ENCODE results near the gene THUMPD2.

The THUMPD2 gene

DNA sequence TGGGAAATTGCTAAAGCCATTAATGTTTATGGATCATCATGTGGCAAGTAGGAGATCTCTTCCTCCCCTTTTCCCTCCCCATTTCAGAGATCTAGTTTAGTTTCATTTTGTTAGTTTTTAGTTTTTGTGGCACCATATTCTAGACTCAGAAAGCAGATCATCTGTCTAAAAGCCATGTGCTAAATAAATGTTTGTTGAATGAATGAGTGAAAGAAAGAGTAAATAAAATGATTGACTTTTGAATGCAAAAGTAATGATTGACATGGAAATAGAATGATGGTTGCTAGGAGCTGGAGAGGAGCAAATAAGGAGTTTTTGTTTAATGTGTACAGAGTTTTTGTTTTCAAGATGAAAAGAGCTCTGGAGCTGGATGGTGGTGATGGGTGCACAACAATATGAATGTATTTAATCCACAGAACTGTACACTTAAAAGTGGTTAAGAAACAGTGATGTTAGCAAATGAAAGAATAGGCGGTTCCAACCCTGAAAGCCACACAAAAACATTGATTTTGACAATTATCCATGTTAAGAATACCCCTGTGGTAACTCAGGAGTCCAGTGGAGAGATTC lies 89.7 kb downstream of the THUMPD2 start:
- DNase-seq (ENCODE audit: extremely low spot score): no peak
- TF ChIP-seq, protein P1, sequence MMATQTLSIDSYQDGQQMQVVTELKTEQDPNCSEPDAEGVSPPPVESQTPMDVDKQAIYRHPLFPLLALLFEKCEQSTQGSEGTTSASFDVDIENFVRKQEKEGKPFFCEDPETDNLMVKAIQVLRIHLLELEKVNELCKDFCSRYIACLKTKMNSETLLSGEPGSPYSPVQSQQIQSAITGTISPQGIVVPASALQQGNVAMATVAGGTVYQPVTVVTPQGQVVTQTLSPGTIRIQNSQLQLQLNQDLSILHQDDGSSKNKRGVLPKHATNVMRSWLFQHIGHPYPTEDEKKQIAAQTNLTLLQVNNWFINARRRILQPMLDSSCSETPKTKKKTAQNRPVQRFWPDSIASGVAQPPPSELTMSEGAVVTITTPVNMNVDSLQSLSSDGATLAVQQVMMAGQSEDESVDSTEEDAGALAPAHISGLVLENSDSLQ (IDR thresholded peaks at IDR 0.05): 0 out of 2 replicates have a peak, but pooled peaks have one; percentile 7
- TF ChIP-seq ARNT (IDR thresholded peaks at IDR 0.05): no peak
- ChIA-PET CTCF (interaction anchor here (1.2 kb wide), 1 partner anchor 742 kb away, joined by 3 read pairs; no protein-coding TSS in a partner anchor), POLR2A (no interaction called here)

DNA sequence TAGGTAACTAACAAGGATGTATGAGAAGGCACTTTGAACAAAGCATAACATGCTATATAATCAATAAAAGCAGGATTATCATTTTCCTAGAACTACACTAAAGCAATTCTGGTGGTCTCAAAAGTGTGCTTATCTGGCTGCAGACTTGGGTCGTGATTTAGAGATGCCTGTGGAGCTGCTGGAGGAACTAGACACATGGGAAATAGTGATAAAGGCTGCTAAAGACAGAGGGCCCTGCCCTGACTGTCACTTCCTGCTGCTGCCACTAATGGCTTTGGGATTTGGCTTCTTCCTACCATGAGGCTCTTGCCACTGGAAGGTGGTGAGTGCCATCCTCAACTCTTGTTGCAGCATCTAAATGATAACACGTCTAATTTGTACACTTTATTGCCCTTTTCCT lies 90.9 kb downstream of the THUMPD2 start:
- TF ChIP-seq CTBP1 (IDR thresholded peaks at IDR 0.05; ENCODE audit: borderline replicate concordance) (no peak), FOXM1 (IDR thresholded peaks at IDR 0.05; ENCODE audit: borderline replicate concordance) (no peak)

DNA sequence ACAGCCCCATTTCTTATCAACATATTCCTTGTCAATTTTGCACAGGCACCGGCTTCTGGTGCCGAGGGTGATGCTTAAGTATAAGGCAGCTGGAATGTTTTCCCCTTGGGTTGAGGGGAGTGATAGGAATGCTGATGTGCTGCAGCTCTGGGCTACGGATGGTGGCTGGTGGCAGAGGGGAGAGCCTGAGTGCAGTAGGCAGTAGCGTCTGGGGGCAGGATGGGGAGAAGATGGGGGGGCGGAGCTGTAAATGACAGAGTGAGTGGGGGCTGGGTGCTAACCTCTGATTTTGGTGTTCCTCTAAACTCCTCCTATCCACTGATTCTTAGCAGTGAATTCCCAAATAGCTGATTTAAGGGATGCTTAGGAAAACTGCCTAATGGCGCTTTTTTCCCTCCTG lies 92.6 kb downstream of the THUMPD2 start:
- no peak for DNase-seq (ENCODE audit: extremely low spot score)
- TF ChIP-seq FOXM1 (IDR thresholded peaks at IDR 0.05; ENCODE audit: borderline replicate concordance) (no peak), ZNF384 (IDR thresholded peaks at IDR 0.05) (no peak), ARNT (IDR thresholded peaks at IDR 0.05) (no peak), HDGF (IDR thresholded peaks at IDR 0.05; ENCODE audit: borderline replicate concordance) (no peak), FOXA1 (IDR thresholded peaks at IDR 0.05) (no peak), CTBP1 (IDR thresholded peaks at IDR 0.05; ENCODE audit: borderline replicate concordance) (no peak), L3MBTL2 (conservative IDR thresholded peaks at IDR 0.05) (no peak), SUZ12 (IDR thresholded peaks at IDR 0.05) (no peak), FOXK2 (IDR thresholded peaks at IDR 0.05) (no peak), NFRKB (IDR thresholded peaks at IDR 0.05) (no peak), ELF4 (IDR thresholded peaks at IDR 0.05) (no peak), TARDBP (IDR thresholded peaks at IDR 0.05) (no peak), LEF1 (IDR thresholded peaks at IDR 0.05; ENCODE audit: borderline replicate concordance) (no peak), BHLHE40 (IDR thresholded peaks at IDR 0.05; ENCODE audit: borderline replicate concordance) (no peak)
- TF ChIP-seq, protein P1 (IDR thresholded peaks at IDR 0.05): no peak
- ChIA-PET POLR2A (no interaction called here), CTCF (no interaction called here)

More for the DNA sequence above, 90.9 kb downstream of the THUMPD2 start:
- ChIA-PET POLR2A (no interaction called here), CTCF (no interaction called here)
- DNase-seq (ENCODE audit: extremely low spot score): no peak

Measured in HEK293T (cell line).